HG03103 (cell line): ENCODE measurements around the gene KMT5B.
A peak's percentile ranks its signal among the peaks of the same experiment; 100 is the strongest.

Experiments used
- ATAC-seq: cut with Tn5 transposase; IDR thresholded peaks from one replicate; pipeline ENCODE4 v1.9.1; 2021; ENCODE audit warnings: low read depth; ENCODE audit not compliant: unreplicated experiment

Gene KMT5B

DNA sequence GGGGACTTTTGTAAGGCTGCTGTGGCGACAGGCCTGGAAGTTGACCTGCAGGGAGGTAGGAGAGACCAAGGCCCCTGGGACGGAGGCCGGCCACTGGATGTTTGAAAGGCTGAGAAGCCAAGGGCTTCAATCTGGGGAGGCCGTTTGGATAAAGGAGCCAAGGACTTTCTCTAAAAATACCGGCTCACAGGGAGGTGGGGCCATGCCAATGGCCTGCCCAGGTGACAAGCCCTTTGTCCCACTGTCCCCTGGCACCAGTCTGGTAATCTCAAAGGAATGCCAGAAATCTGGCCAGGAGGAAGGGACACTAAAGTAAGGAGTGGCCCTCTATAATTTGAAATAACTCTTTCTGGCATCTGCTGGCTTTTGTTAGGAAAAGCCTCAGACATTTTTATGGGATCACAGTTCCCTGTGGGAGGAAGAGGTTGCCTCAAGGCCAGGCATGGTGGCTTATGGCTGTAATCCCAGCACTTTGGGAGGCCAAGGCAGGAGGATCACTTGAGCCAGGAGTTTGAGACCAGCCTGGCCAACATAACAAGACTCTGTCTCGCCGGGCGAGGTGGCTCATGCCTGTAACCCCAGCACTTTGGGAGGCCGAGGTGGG, 90.1 kb downstream of the KMT5B start:
- ATAC-seq, result no peak

DNA sequence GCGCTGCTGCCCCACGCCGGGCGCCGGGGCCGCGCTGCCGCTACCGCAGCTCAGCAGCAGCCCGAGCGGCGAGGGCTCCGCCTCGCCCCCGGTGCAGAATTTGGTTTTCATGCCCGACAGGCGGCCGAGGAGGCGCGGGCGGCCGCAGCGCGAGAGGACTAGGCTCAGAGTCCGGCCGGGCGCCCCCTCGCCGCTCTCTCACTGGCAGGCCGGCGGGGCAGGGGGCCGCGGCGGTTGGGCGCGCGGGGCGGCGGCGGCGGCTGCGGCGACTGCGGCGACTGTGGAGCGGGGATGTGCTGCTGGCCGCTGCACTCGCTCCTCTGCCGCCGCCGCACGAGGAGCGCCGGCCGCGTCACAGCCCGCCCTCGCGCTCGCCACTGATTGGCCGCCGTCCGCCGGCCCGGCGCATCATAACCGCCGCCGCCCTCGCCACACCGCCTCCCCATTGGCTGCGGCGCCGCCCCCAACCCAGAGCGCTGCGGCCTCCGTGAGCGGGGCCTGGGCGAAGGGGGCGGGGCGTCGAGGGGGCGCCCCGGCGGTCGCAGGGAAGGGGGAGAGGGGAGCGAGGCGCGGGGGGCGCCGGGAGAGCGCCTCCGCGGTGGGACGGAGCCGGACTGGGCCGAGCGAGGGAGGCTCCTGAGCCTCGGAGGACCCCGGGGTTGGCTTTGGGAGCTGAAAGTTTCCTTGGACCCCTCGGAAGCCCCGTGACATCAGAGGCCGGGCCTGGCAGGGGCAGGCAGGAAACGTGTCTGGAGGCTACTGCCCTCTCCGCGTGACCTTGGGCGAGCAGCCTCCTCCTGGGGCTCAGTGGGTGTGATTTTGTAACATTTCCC, 91.8 kb downstream of the KMT5B start, which contains the start of gene CHKA:
CHKA (minus strand) TSS at position 322 of the 833 bp plus-strand sequence; CDS start at position 111, 211 bp downstream.
- peak; percentile 71 for ATAC-seq

DNA sequence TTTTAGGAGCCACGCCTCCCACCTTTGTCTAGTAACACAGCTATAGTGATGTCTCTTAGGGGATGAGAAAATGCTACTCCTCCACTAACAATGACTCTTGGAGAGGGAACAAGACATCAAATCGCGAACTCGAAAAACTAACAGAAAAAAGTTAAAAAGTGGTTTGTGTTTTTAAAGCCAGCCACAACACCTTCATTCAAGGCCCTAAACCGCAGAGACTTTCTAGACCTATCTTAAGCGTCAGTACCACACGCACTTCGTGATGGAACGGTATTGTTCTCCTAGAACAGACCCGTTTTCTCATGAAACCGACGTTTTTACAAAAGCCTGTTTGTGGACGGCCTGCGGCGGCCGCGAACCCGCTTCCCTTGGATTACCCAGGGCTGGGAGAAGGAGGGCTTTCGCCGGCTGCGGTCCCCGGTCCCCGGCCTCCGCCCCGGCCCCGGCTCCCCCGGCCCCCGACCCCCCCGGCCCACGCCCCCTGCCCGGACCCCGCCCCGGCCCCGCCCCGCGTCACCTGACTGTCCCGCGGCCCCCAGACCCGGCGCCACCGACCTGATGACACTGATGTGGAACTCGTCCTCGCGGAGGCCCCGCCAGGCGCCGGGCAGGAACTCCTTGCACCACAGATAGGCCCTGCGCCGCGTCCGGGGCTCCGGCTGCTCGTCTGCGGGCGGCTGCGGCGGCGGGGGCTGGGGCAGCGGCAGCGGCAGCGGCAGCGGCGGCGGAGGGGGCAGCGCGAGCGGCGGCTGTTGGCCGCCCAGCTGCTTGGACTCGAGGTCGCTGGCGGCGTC, 92.6 kb downstream of the KMT5B start:
- ATAC-seq, result peak; percentile 17

DNA sequence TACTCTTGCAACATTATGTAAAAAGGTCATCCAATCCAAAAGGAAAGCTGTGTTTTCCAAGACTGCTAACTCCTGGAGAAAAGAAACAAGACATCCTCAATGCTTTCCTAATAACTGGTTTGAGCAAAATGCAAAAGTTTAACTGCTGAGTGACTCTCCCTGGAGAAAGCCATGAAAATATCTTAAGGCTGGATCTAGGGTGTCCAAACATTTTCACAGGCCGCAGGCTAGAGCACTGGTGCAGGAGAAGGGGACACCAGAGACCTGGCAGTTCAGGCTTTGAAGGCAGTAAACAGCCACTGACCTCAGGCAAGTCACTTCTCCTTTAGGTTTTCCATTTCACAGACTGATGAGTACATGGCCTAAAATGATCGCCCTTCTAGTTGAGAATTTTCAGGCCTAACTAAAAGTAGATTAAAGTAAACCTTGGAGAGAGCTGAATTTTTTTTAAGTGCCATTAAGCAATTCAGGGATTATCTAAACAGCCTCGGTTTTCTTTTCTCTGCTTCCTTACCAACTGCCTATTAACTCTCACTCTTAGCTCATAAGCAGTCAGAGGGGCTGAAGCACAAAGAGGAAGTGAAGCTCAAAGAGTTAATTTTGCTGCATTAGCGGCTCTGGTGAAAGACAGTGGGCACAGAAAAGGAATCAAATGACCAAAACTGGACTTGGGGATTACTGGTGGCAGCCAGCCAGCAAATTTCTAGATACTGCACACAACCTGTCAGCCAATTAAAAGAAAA, 94.2 kb downstream of the KMT5B start:
- ATAC-seq, result no peak

DNA sequence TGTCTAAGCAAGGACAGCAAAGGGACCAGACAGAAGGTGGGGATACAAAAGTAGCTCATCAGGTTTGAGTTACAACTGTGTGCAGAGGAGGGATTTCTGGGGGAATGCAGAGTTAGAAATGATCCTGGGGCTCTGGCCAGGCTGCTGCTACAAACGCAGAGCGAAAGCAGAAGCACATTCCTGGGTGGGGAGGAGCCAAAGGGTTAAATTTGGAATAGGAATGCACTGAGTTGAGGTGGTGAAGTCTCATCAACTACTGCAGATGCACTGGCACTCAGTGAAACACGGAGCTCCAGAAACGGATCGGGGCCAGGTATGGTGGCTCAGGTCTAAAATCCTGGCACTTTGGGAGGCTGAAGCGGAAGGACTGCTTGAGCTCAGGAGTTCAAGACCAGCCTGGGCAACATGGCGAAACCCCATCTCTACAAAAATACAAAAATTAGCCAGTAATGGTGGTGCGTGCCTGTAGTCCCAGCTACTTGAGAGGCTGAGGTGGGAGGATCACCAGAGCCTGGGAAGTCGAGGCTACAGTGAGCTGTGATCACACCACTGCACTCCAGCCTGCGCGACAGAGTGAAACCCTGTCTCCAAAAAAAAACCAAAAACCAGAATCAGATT, 95.1 kb downstream of the KMT5B start:
- no peak for ATAC-seq

DNA sequence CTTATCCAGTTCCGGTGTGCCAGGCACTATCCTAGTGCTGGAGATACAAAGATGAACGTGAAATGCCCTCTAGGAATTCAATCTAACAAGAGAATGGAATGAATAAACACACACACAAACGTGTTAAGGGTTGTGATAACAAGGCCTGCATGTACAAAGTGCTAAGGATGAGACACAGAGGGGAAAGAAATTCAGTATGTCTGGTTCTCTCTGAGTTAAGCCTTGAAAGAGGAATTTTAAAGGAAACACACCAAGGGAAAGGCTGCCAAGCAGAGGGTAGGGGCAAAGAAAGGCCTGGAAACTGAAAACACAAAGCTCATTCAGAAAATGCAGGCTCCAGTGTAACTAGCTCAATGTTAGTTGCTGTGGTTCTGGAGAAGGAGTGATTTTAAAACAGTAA, 96.1 kb downstream of the KMT5B start:
- ATAC-seq, result no peak

DNA sequence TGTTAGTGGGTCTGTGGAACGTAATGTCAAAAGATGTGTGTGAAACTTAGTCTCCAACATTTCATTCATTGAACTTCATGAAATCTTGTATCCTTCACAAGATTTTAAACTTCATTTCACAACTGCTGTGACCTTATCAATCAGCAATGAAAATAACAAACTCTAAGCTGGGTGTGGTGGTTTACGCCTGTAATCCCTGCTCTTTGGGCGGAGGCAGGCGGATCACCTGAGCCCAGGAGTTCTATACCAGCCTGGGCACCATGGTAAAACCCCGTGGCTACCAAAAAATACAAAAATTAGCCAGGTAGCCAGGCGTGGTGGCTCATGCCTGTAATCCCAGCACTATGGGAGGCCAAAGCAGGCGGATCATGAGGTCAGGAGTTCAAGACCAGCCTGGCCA, 97.0 kb downstream of the KMT5B start:
- ATAC-seq, result no peak

DNA sequence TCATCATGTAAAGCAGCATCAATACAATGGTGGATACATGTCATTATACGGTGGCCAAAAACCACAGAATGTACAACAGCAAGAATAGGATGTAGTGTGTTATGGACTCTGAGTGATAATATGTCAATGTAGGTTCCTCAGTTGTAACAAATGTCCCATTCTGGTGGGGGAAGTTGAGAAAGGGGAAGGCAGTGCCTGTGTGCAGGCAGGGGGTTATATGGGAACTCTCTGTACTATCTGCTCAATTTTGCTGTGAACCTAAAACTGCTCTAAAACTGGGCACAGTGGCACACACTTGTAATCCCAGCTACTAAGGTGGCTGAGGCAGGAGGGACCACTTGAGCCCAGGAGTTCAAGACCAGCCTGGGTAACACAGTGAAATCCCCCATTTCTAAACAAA, 97.8 kb downstream of the KMT5B start:
- ATAC-seq, result no peak

DNA sequence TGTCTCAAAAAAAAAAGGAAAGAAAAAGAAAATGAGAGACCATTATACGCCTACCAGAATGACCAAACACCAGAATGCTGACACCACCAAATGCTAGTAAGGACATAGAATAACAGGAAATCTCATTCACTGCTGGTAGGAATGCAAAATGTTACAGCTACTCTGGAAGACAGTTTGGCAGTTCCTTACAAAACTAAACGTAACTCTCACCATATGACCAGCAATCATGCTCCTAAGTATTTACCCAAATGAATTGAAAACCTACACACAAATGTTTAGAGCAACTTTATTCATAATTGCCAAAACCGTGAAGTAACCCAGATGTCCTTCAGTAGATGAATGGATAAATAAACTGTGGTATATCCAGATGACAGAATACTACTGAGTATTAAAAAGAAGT, 99.1 kb downstream of the KMT5B start:
- no peak for ATAC-seq

DNA sequence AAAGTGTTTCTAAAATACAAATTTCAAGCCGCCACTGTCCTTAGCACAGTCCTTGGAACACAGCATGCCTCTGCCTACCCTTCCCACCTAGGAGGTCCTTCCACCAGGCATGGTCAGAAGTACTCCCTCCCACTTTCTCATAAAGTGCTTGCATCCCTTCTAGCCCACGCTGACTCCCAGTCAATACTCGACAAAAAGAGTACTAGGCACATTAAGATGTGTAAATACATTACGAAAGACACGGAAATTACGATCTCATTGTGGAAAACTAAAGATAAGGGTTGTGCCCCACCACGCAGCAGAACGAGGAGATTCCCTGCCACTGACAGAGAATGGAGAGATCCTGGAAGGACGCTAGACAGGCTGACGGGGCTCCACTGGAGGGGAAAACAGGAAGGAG, 105.4 kb downstream of the KMT5B start:
- ATAC-seq, result no peak

DNA sequence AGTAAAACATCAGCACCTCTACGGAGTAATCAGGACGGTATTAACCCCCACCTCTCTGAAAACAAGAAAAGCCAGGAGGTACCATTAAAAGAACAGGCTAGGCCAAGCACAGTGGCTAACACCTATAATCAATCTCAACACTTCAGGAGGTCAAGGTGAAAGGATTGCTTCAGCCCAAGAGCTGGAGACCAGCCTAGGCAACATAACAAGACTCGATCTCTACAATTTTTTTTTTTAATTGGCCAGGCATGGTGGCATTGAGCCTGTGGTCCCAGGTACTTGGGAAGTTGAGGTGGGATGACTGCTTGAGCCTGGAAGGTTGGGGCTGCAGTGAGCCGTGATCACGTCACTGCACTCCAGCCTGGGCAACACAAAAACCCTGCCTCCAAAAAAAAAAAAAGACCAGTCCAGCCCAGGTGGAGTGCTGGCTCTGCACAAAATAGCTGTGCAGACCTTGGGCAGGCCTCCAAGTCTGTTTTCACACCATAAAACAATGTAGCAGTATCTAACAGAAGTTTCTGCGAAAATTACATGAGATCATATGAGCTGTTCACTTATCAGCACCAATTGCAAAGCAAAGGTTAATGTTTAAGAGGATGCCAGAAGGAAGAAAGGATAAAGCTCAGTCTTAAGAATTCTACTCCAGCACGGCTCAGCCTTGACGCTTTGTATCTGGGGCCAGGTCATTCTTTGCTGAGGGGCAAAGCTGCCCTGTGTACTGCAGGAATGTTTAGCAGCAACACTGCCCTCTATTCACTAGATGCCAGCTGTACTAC, 106.7 kb downstream of the KMT5B start:
- ATAC-seq, result no peak
